AG10803 (cell line): ENCODE results near the gene SLC34A2.
"Not testable (repeated sequence)": the region's sequence is repeated elsewhere in the genome, so short reads cannot be mapped to it uniquely, and the experiment has no call there.

Experiments used
- DNase-seq: peaks from one replicate; pipeline ENCODE4 v3.0.0; 2010; ENCODE audit warnings: low read depth
- H3K4me3 ChIP-seq: 2 replicates; pipeline ENCODE4 v1.5.1; 2011; ENCODE audit warnings: mild to moderate bottlenecking, low read length, control low read depth
- CTCF ChIP-seq: conservative IDR thresholded peaks from 2 replicates; pipeline ENCODE4 v1.5.1; 2011; ENCODE audit warnings: mild to moderate bottlenecking, low read length, control low read depth, inconsistent platforms

Gene SLC34A2, protein sequence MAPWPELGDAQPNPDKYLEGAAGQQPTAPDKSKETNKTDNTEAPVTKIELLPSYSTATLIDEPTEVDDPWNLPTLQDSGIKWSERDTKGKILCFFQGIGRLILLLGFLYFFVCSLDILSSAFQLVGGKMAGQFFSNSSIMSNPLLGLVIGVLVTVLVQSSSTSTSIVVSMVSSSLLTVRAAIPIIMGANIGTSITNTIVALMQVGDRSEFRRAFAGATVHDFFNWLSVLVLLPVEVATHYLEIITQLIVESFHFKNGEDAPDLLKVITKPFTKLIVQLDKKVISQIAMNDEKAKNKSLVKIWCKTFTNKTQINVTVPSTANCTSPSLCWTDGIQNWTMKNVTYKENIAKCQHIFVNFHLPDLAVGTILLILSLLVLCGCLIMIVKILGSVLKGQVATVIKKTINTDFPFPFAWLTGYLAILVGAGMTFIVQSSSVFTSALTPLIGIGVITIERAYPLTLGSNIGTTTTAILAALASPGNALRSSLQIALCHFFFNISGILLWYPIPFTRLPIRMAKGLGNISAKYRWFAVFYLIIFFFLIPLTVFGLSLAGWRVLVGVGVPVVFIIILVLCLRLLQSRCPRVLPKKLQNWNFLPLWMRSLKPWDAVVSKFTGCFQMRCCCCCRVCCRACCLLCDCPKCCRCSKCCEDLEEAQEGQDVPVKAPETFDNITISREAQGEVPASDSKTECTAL

DNA sequence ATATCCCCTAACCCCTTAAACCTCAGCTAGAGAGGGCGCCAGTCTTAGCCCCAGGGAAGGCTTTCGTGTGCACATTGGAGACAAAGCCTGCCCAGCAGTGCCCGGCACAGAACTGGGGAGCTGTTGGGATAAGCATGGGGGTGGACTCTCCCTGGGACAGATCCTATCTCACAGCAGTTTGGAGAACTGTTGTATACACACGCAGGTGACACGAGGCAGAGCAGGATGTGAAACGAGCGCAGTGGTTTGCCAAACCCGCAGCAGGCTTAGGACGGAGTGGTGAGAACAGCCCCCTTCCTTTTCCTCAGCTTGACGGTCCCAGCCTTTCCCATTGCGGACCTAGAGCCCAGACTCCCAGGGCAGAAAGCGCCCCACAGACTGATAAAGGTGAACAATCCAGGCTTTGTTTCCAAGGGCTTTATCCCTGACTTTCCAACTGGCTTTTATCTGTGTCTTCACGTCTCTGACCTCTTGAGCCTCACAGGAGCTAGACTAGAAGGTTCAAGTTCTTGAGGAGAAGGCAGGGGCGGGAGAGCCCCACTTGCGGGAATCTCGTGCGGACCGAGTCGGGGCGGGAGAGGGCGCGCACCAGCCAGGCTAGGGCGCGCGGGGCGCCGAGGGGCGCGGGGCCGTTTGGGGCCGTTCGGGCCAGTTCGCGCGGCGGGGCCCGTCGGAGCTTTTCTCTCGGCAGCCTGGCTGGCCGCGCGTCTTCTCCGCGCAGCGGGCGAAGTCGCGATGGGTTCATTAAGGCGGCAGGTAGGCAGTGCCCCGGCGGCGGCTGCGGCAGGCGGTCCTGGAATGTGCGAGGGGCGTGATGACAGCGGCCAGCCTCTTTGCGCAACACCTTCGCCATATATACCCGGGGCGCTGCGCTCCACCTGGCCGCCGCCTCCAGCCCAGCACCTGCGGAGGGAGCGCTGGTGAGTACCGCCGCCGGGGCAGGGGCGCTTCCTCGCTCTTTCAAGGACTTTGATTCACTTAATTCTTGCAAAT lies at the start of gene SLC34A2:
TSS of gene SLC34A2 (plus strand) at position 881 of the 993 bp plus-strand sequence. CDS start 6,650 bp downstream, outside the sequence.
- no peak for DNase-seq
- H3K4me3 ChIP-seq, result no peak within 1 kb of the TSS
- no peak for TF ChIP-seq CTCF

GRCh38 chr4:25608644-25609043 lies 47.0 kb upstream of the SLC34A2 start:
- H3K4me3 ChIP-seq, result no peak overlapping the region
- DNase-seq, result no peak
- TF ChIP-seq CTCF, result no peak

DNA sequence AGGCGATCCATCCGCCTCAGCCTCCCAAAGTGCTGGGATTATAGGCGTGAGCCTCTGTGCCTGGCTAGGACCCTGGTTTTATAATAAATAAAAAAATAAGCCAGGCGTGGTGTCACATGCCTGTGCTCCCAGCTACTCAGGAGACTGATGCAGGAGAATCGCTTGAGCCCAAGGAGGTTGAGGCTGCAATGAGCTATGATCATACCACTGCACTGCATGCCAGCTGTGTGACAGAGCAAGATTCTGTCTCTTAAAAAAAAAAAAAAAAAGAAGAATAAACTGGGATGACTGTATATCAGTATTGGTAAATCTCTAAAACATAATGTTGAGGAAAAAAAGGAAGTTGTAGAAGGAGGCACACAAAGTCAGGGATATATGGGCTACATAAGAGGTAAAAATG lies 45.7 kb upstream of the SLC34A2 start:
- no peak for TF ChIP-seq CTCF
- H3K4me3 ChIP-seq, result no peak overlapping the region
- no peak for DNase-seq

DNA sequence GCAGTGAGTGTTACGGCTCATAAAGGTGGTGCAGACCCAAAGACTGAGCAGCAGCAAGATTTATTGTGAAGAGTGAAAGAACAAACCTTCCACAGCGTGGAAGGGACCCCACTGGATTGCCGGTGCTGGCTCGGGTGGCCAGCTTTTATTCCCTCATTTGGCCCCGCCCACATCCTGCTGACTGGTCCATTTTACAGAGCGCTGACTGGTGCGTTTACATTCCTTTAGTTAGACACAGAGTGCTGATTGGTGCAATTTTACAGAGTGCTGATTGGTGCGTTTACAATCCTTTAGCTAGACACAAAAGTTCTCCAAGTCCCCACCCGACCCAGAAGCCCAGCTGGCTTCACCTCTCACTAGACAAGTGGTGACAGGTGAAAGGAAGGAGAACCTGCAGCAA lies 42.0 kb upstream of the SLC34A2 start:
- H3K4me3 ChIP-seq, DNase-seq: not testable (repeated sequence)

- TF ChIP-seq CTCF, result no peak
- no peak overlapping the region for H3K4me3 ChIP-seq
- no peak for DNase-seq
Measured at GRCh38 chr4:25614807-25615206, 40.8 kb upstream of the SLC34A2 start.

DNA sequence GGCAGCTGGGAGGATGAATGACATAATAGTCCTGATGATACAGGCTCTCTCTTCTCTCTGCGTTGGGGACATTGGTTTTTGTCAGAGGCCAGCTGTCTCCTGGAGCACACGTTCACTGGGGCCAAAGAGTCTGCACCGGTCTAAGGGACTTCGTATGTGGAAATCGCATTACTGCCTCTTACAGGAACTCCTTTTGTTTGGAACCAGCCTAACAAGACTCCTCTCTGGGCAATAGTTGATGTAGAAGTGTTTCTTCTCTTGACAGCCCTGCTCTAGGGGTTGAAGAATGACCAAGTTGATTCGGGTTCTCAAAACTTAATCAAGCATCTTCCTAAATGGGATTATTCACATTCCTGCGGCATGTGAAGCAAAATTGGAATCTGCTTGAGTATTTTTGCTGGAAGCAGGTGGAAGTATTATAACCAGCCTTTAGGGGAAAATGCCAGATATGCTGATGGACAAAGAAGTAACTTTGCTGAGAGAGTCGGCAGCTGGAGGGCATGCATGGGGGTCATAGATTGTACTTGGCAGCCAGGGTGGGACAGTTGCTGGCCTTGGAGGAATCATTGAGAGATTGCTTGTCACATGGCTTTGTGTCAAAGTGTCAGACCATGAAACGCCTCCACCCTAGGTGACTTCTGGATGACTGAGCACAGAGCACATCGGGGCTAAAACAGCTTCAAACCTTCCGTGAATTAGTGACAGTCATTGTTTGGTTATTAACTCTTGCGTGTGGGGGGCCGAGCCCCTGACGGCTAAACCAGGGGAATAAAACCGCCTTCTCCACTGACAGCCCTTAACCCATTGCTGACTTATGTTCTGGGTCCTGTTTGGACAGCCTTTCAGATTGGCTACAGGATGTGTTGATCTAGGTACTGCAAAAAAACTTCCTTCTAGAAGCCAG lies 34.4 kb upstream of the SLC34A2 start:
- no peak for TF ChIP-seq CTCF
- DNase-seq, result no peak
- H3K4me3 ChIP-seq, result no peak overlapping the region
